Fibroblast of skin of scalp (primary cell): Measurements from ENCODE around the gene HLF.
A peak's percentile ranks its signal among the peaks of the same experiment; 100 is the strongest.

Experiments used
- DNase-seq: peaks from one replicate; pipeline ENCODE4 v3.0.0-alpha.2; 2013

HLF gene

GRCh38 chr17:55275894-55276804, 11.4 kb downstream of the HLF start:
- DNase-seq = no peak

- no peak for DNase-seq
Measured at GRCh38 chr17:55278173-55278961, 13.6 kb downstream of the HLF start.

- DNase-seq = no peak
Measured at GRCh38 chr17:55279203-55279602, 14.4 kb downstream of the HLF start.

- no peak for DNase-seq
Measured at GRCh38 chr17:55279788-55280187, 15.0 kb downstream of the HLF start.

- DNase-seq = no peak
Measured at GRCh38 chr17:55280212-55280611, 15.5 kb downstream of the HLF start.

GRCh38 chr17:55281649-55282378, 17.1 kb downstream of the HLF start:
- peak; percentile 50 for DNase-seq

- DNase-seq = no peak
Measured at GRCh38 chr17:55282379-55282702, 17.6 kb downstream of the HLF start.

GRCh38 chr17:55282741-55283140, 18.0 kb downstream of the HLF start:
- no peak for DNase-seq

GRCh38 chr17:55283256-55283965, 18.7 kb downstream of the HLF start:
- DNase-seq = no peak

- no peak for DNase-seq
Measured at GRCh38 chr17:55284001-55284884, 19.5 kb downstream of the HLF start.

GRCh38 chr17:55284944-55285339, 20.2 kb downstream of the HLF start:
- no peak for DNase-seq

GRCh38 chr17:55285340-55286301, 20.9 kb downstream of the HLF start:
- peak; percentile 48 for DNase-seq

- peak; percentile 47 for DNase-seq
Measured at GRCh38 chr17:55286681-55287589, 22.2 kb downstream of the HLF start.

- DNase-seq = no peak
Measured at GRCh38 chr17:55288356-55289105, 23.8 kb downstream of the HLF start.

GRCh38 chr17:55289106-55289446, 24.3 kb downstream of the HLF start:
- no peak for DNase-seq

- DNase-seq = no peak
Measured at GRCh38 chr17:55289978-55290377, 25.2 kb downstream of the HLF start.

- no peak for DNase-seq
Measured at GRCh38 chr17:55290492-55291113, 25.8 kb downstream of the HLF start.

GRCh38 chr17:55291114-55291507, 26.4 kb downstream of the HLF start:
- no peak for DNase-seq
